ENCODE results near the gene LINC01488.

DNA sequence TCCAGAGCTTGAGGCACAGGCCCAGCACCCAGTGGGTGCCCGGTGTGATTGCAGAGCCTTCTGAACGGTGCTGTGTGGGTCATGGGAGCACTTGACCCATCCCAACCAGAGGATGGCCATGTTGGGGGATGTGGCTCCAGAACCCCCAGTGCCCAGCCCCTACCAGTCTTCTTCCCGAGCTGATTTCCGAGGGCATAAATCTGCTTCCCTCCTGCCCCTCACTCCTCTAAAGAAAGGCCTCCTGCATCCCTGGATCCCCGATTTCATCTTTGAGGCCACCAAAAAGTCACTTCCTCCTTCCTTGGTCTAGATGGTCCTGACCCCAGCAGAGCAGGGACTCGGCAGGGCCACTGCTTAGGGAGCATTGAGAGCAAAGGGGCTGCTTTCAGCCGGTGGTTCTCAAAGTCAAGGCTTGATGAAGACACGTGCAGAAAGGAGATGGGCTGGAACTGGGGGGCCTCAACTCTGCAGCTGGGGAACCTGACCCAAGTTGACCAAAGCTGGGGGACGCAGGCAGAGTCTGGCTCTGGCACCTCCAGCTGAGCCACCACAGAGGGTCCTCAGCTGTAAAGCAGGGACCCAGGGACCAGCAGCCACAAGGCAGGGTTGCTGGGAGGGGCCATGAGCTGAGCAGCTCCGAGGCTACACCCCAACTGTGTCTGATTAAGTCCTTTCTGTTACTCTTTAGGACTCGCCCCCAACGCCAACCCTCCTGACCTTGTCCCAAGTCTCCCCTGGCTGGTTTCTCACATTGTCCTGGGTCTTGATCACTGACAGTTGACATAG is 56.6 kb downstream of the LINC01488 start:
- no peak for TF ChIP-seq TRIM28 (IDR thresholded peaks at IDR 0.05; ENCODE audit: borderline replicate concordance, low read length)
- TF ChIP-seq, protein P1, sequence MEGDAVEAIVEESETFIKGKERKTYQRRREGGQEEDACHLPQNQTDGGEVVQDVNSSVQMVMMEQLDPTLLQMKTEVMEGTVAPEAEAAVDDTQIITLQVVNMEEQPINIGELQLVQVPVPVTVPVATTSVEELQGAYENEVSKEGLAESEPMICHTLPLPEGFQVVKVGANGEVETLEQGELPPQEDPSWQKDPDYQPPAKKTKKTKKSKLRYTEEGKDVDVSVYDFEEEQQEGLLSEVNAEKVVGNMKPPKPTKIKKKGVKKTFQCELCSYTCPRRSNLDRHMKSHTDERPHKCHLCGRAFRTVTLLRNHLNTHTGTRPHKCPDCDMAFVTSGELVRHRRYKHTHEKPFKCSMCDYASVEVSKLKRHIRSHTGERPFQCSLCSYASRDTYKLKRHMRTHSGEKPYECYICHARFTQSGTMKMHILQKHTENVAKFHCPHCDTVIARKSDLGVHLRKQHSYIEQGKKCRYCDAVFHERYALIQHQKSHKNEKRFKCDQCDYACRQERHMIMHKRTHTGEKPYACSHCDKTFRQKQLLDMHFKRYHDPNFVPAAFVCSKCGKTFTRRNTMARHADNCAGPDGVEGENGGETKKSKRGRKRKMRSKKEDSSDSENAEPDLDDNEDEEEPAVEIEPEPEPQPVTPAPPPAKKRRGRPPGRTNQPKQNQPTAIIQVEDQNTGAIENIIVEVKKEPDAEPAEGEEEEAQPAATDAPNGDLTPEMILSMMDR (tag by site-specific recombination; IDR thresholded peaks at IDR 0.05), result no peak
- TF ChIP-seq, protein P2, sequence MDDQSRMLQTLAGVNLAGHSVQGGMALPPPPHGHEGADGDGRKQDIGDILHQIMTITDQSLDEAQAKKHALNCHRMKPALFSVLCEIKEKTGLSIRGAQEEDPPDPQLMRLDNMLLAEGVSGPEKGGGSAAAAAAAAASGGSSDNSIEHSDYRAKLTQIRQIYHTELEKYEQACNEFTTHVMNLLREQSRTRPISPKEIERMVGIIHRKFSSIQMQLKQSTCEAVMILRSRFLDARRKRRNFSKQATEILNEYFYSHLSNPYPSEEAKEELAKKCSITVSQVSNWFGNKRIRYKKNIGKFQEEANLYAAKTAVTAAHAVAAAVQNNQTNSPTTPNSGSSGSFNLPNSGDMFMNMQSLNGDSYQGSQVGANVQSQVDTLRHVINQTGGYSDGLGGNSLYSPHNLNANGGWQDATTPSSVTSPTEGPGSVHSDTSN (CRISPR knock-in tag; IDR thresholded peaks at IDR 0.05), result no peak
- TF ChIP-seq, protein P3, sequence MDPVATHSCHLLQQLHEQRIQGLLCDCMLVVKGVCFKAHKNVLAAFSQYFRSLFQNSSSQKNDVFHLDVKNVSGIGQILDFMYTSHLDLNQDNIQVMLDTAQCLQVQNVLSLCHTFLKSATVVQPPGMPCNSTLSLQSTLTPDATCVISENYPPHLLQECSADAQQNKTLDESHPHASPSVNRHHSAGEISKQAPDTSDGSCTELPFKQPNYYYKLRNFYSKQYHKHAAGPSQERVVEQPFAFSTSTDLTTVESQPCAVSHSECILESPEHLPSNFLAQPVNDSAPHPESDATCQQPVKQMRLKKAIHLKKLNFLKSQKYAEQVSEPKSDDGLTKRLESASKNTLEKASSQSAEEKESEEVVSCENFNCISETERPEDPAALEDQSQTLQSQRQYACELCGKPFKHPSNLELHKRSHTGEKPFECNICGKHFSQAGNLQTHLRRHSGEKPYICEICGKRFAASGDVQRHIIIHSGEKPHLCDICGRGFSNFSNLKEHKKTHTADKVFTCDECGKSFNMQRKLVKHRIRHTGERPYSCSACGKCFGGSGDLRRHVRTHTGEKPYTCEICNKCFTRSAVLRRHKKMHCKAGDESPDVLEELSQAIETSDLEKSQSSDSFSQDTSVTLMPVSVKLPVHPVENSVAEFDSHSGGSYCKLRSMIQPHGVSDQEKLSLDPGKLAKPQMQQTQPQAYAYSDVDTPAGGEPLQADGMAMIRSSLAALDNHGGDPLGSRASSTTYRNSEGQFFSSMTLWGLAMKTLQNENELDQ (tag by site-specific recombination; IDR thresholded peaks at IDR 0.05; ENCODE audit: low read depth), result no peak
- TF ChIP-seq, protein P4, sequence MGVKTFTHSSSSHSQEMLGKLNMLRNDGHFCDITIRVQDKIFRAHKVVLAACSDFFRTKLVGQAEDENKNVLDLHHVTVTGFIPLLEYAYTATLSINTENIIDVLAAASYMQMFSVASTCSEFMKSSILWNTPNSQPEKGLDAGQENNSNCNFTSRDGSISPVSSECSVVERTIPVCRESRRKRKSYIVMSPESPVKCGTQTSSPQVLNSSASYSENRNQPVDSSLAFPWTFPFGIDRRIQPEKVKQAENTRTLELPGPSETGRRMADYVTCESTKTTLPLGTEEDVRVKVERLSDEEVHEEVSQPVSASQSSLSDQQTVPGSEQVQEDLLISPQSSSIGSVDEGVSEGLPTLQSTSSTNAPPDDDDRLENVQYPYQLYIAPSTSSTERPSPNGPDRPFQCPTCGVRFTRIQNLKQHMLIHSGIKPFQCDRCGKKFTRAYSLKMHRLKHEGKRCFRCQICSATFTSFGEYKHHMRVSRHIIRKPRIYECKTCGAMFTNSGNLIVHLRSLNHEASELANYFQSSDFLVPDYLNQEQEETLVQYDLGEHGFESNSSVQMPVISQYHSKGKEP (tag by site-specific recombination; IDR thresholded peaks at IDR 0.05), result no peak
- no peak for TF ChIP-seq ZBTB8A (tag by site-specific recombination; IDR thresholded peaks at IDR 0.05)
